H1 (cell line): ENCODE measurements around the gene PRSS12. TPM values are rescaled to one million over a fixed set of nuclear protein-coding genes. Genes with fewer than 3 reads are reported as not detected.

Source experiments
- CTCF ChIA-PET: fragments of 300-600 bp; sonication (Branson Sonifier 250); formaldehyde crosslinking; loops from one replicate; lab custom pipeline; 2021; ENCODE audit not compliant: partially characterized antibody; lab: Charles Lee
- POLR2A ChIA-PET: fragments of 300-600 bp; sonication (Branson Sonifier 250); formaldehyde crosslinking; loops from one replicate; lab custom pipeline; 2021; ENCODE audit warnings: inconsistent platforms; ENCODE audit not compliant: partially characterized antibody; lab: Charles Lee
- DNase-seq, 2 experiments: peaks; one replicate each; pipeline versions ENCODE4 v3.0.0 to v3.0.0-alpha.2; 2010 to 2022; ENCODE audit warnings: low spot score in 2 of 2, low read depth in 1 of 2, mixed read lengths in 1 of 2
- FAIRE-seq: peaks from 2 replicates; lab custom pipeline; 2011; peaks lifted over from hg19 to GRCh38; lab: Jason Lieb, UNC
- H2AFZ ChIP-seq: 2 replicates; pipeline ENCODE4 v1.8.1; 2012; ENCODE audit warnings: low read length, inconsistent platforms
- H2AK5ac ChIP-seq: 2 replicates; pipeline ENCODE4 v1.6.1; 2013; ENCODE audit warnings: low read depth, low read length
- H2BK120ac ChIP-seq: replicated peaks from 2 replicates; pipeline ENCODE3; 2013; ENCODE audit warnings: low read depth, low read length, inconsistent platforms
- H2BK12ac ChIP-seq: 2 replicates; pipeline ENCODE4 v1.6.1; 2013; ENCODE audit warnings: low read depth, low read length
- H2BK15ac ChIP-seq: 2 replicates; pipeline ENCODE4 v1.6.1; 2013; ENCODE audit warnings: low read length
- H2BK20ac ChIP-seq: 2 replicates; pipeline ENCODE4 v1.6.1; 2013; ENCODE audit warnings: low read length
- H2BK5ac ChIP-seq: 2 replicates; pipeline ENCODE4 v1.6.1; 2013; ENCODE audit warnings: low read depth, low read length
- H3K14ac ChIP-seq: 2 replicates; pipeline ENCODE4 v1.6.1; 2013; ENCODE audit warnings: inconsistent platforms; ENCODE audit not compliant: insufficient read length
- H3K18ac ChIP-seq: 2 replicates; pipeline ENCODE4 v1.6.1; 2013; ENCODE audit warnings: low read length; ENCODE audit errors: extremely low read depth
- H3K23ac ChIP-seq: 2 replicates; pipeline ENCODE4 v1.6.1; 2013; ENCODE audit warnings: inconsistent platforms; ENCODE audit not compliant: insufficient read length
- H3K23me2 ChIP-seq: 2 replicates; pipeline ENCODE4 v1.6.1; 2013; ENCODE audit warnings: low read depth, low read length
- H3K27ac ChIP-seq: 2 replicates; pipeline ENCODE4 v1.6.1; 2011; ENCODE audit warnings: low read depth, low read length, inconsistent platforms
- H3K27me3 ChIP-seq, 4 experiments: replicated peaks in 1 of 4; 1 replicate in 1 of 4; 2 replicates in 3 of 4; pipeline versions ENCODE4 v1.6.1 to v1.8.1; 2011 to 2013; ENCODE audit warnings: low read length in 3 of 4, mild to moderate bottlenecking in 3 of 4, inconsistent platforms in 2 of 4, mixed read lengths in 2 of 4, moderate library complexity in 1 of 4; ENCODE audit not compliant: control insufficient read depth in 3 of 4, insufficient read depth in 3 of 4; ENCODE audit errors: extremely low read depth in 1 of 4
- H3K36me3 ChIP-seq, 4 experiments: 2 replicates each; pipeline versions ENCODE4 v1.6.1 to v1.8.1; 2011 to 2013; ENCODE audit warnings: mild to moderate bottlenecking in 4 of 4, low read length in 3 of 4, moderate library complexity in 2 of 4, control low read depth in 1 of 4, inconsistent platforms in 1 of 4; ENCODE audit not compliant: insufficient read depth in 4 of 4, control insufficient read depth in 2 of 4
- H3K4ac ChIP-seq: replicated peaks from 2 replicates; pipeline ENCODE3; 2013; ENCODE audit warnings: low read length, low read depth, mixed read lengths, inconsistent platforms; ENCODE audit not compliant: insufficient read length
- H3K4me1 ChIP-seq, 4 experiments: replicated peaks in 1 of 4; 1 replicate in 1 of 4; 2 replicates in 3 of 4; pipeline versions ENCODE4 v1.6.1 to v1.8.1; 2011 to 2013; ENCODE audit warnings: low read length in 3 of 4, inconsistent platforms in 2 of 4, mixed read lengths in 1 of 4; ENCODE audit not compliant: insufficient read depth in 4 of 4, control insufficient read depth in 3 of 4
- H3K4me2 ChIP-seq, 2 experiments: 2 replicates each; pipeline versions ENCODE4 v1.6.1 to v1.8.1; 2011 to 2013; ENCODE audit warnings: low read depth in 2 of 2, low read length in 2 of 2, control low read depth in 1 of 2, inconsistent platforms in 1 of 2, mild to moderate bottlenecking in 1 of 2; ENCODE audit not compliant: insufficient read depth in 1 of 2
- H3K4me3 ChIP-seq, 4 experiments: fragments of 200-600, 300-600 bp in 1 of 4; sonication (generic), shearing (Covaris generic), sonication (Bioruptor Twin) in 1 of 4; 2 replicates each; pipeline versions ENCODE4 v1.5.1 to v1.8.1; 2011 to 2016; ENCODE audit warnings: low read length in 4 of 4, low read depth in 3 of 4, control low read depth in 2 of 4, inconsistent platforms in 2 of 4, mild to moderate bottlenecking in 2 of 4, mixed read lengths in 1 of 4, moderate library complexity in 1 of 4; ENCODE audit not compliant: insufficient read depth in 2 of 4; ENCODE audit errors: extremely low read depth in 1 of 4
- H3K56ac ChIP-seq: replicated peaks from 2 replicates; pipeline ENCODE3; 2013; ENCODE audit warnings: low read depth, mild to moderate bottlenecking, mixed read lengths, low read length, inconsistent platforms; ENCODE audit not compliant: insufficient read length
- H3K79me1 ChIP-seq: 2 replicates; pipeline ENCODE4 v1.6.1; 2013; ENCODE audit warnings: low read depth, low read length, control low read depth
- H3K79me2 ChIP-seq, 2 experiments: 2 replicates each; pipeline versions ENCODE4 v1.6.1 to v1.8.1; 2012 to 2013; ENCODE audit warnings: low read length in 2 of 2, mild to moderate bottlenecking in 2 of 2, inconsistent platforms in 1 of 2; ENCODE audit not compliant: insufficient read depth in 2 of 2, control insufficient read depth in 1 of 2
- H3K9ac ChIP-seq, 4 experiments: replicated peaks in 1 of 4; 1 replicate in 1 of 4; 2 replicates in 3 of 4; pipeline versions ENCODE4 v1.6.1 to v1.8.1; 2011 to 2013; ENCODE audit warnings: low read depth in 3 of 4, low read length in 3 of 4, control low read depth in 2 of 4, mild to moderate bottlenecking in 2 of 4, moderate library complexity in 2 of 4, inconsistent platforms in 1 of 4; ENCODE audit errors: extremely low read depth in 1 of 4
- H3K9me3 ChIP-seq, 2 experiments: 2 replicates each; pipeline versions ENCODE4 v1.6.1 to v1.8.1; 2012 to 2013; ENCODE audit warnings: mild to moderate bottlenecking in 2 of 2, moderate library complexity in 2 of 2, control low read depth in 1 of 2, inconsistent platforms in 1 of 2, low read depth in 1 of 2, low read length in 1 of 2, mixed read lengths in 1 of 2; ENCODE audit not compliant: insufficient read depth in 2 of 2
- H4K20me1 ChIP-seq, 2 experiments: replicated peaks in 1 of 2; 2 replicates each; pipeline versions ENCODE3 to v1.8.1; 2011 to 2013; ENCODE audit warnings: inconsistent platforms in 2 of 2, low read length in 2 of 2, mild to moderate bottlenecking in 1 of 2; ENCODE audit not compliant: insufficient read depth in 2 of 2, control insufficient read depth in 1 of 2
- H4K5ac ChIP-seq: 2 replicates; pipeline ENCODE4 v1.6.1; 2013; ENCODE audit warnings: low read length, low read depth, mixed read lengths, inconsistent platforms; ENCODE audit not compliant: insufficient read length
- H4K8ac ChIP-seq: 2 replicates; pipeline ENCODE4 v1.8.0; 2013; ENCODE audit warnings: mild to moderate bottlenecking, moderate library complexity, low read length, inconsistent platforms; ENCODE audit not compliant: insufficient read depth; ENCODE audit errors: extremely low read depth
- H4K91ac ChIP-seq: replicated peaks from 2 replicates; pipeline ENCODE3; 2013; ENCODE audit warnings: low read length, mixed read lengths, inconsistent platforms; ENCODE audit not compliant: insufficient read length
- BCL11A ChIP-seq, 2 experiments: IDR thresholded peaks; one replicate each; pipeline ENCODE4 v1.6.1; 2011; ENCODE audit warnings: low read depth in 2 of 2, low read length in 2 of 2, mild to moderate bottlenecking in 2 of 2
- CHD2 ChIP-seq: IDR thresholded peaks from 2 replicates; pipeline ENCODE4 v1.6.1; 2012; ENCODE audit warnings: low read length, improper control_type of control experiment
- HDAC6 ChIP-seq: IDR thresholded peaks from one replicate; pipeline ENCODE4 v1.7.1; 2012; ENCODE audit warnings: low read depth, mild to moderate bottlenecking, inconsistent platforms, low read length, moderate library complexity
- SIN3A ChIP-seq, 2 experiments: IDR thresholded peaks in 1 of 2; conservative IDR thresholded peaks in 1 of 2; 2 replicates each; pipeline ENCODE4 v1.6.1; 2011 to 2012; ENCODE audit warnings: low read length in 2 of 2, improper control_type of control experiment in 1 of 2, low read depth in 1 of 2, mild to moderate bottlenecking in 1 of 2
- SP1 ChIP-seq: IDR thresholded peaks from 2 replicates; pipeline ENCODE4 v1.6.1; 2011; ENCODE audit warnings: low read depth, low read length
- WGBS, 2 experiments: shearing (Covaris generic) in 1 of 2; methylation state at CpG; one replicate each; pipeline versions ENCODE4 v1.1.6 to v1.1.7; 2013 to 2015; ENCODE audit warnings: low lambda C conversion rate in 2 of 2, mixed read lengths in 2 of 2, inconsistent platforms in 1 of 2, low coverage in 1 of 2, missing lambda C conversion rate in 1 of 2; ENCODE audit not compliant: insufficient replicate concordance in 2 of 2, insufficient coverage in 1 of 2, insufficient read length in 1 of 2; ENCODE audit errors: extremely low coverage in 1 of 2, missing lambda C conversion rate in 1 of 2; 5-methylcytosine and 5-hydroxymethylcytosine counted together
- polyA plus RNA-seq, 7 experiments: library from polyadenylated mRNA; depleted of rRNA in 3 of 7; stranded (reverse) in 5 of 7; unstranded in 2 of 7; fragments of >200 nt in 5 of 7; fragments of 200-250 nt in 2 of 7; gene quantifications; 1 replicate in 5 of 7; 2 replicates in 1 of 7; 4 replicates in 1 of 7; pipeline versions ENCODE4 v1.2.1 to v1.2.3, GENCODE V29; 2011 to 2013; ENCODE audit warnings: missing spikeins in 2 of 7, mixed read lengths in 2 of 7
- total RNA-seq: library from RNA; stranded (reverse); fragmentation: NEBNext Ultra II Directional; extraction: Animal tissue kit (Norgen Biotek cat#: 25700); gene quantifications from 2 replicates; pipeline ENCODE4 v1.2.1, GENCODE V29; 2021
- TF ChIP-seq, protein P1 (sequence below): IDR thresholded peaks from 2 replicates; pipeline ENCODE4 v1.6.1; 2011; ENCODE audit warnings: low read length, improper control_type of control experiment
- TF ChIP-seq, protein P2 (sequence below), 3 experiments: IDR thresholded peaks; 1 replicate in 2 of 3; 2 replicates in 1 of 3; pipeline versions ENCODE4 v1.5.1 to v1.6.1; 2011; ENCODE audit warnings: low read length in 3 of 3, mild to moderate bottlenecking in 3 of 3, inconsistent platforms in 2 of 3, low read depth in 1 of 3, moderate library complexity in 1 of 3; ENCODE audit not compliant: insufficient read depth in 1 of 3; ENCODE audit errors: control extremely low read depth in 1 of 3

Gene PRSS12
- total and polyA plus RNA-seq, 2 of the 8 experiments (the other 6 are each of a cell fraction or from before 2014, with no cell fraction given), result 2.6 to 9.3 TPM

DNA sequence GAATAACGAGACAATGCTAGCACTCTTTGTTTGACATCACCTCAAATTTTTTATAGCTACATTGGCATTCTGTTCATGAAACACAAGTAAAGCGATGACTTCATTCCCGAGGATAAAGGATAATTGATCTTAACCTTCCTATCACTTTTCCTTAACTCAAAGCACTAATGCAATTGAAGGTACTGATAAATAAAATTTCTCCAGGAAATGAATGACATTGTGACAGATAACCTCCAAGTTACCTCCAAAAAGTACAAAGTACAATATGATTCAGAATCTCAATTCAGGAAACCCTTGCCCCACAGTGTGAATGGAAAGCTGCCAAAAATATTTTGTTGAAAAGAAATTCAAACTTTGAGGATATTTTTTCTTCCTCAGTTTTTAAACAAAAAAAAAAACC, 1.8 kb downstream of the PRSS12 start:
- Histone ChIP-seq H2BK20ac (no peak overlapping the region), H4K20me1 (no peaks in the 10 kb centered on the region), H3K27me3 (peaks cover 0 to 15% (median 10%) of the 10 kb centered on the region in 4 experiments; a peak in 5 of 7 replicates), H2BK120ac (no peak overlapping the region), H3K9ac (no peak overlapping the region), H2AK5ac (no peak overlapping the region), H4K5ac (no peak overlapping the region)
- TF ChIP-seq SIN3A (conservative IDR thresholded peaks at IDR 0.05 in 1 of 2, IDR thresholded peaks at IDR 0.05 in 1 of 2; ENCODE audit: low read depth in 1 of 2, low read length in 2 of 2), result no peak
- TF ChIP-seq, protein P1, sequence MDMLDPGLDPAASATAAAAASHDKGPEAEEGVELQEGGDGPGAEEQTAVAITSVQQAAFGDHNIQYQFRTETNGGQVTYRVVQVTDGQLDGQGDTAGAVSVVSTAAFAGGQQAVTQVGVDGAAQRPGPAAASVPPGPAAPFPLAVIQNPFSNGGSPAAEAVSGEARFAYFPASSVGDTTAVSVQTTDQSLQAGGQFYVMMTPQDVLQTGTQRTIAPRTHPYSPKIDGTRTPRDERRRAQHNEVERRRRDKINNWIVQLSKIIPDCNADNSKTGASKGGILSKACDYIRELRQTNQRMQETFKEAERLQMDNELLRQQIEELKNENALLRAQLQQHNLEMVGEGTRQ, result no peak
- TF ChIP-seq BCL11A (IDR thresholded peaks at IDR 0.05; ENCODE audit: low read depth in 2 of 2, low read length in 2 of 2), result no peak
- TF ChIP-seq SP1, result no peak
- no peak for TF ChIP-seq CHD2
- TF ChIP-seq HDAC6, result no peak
- TF ChIP-seq, protein P2, sequence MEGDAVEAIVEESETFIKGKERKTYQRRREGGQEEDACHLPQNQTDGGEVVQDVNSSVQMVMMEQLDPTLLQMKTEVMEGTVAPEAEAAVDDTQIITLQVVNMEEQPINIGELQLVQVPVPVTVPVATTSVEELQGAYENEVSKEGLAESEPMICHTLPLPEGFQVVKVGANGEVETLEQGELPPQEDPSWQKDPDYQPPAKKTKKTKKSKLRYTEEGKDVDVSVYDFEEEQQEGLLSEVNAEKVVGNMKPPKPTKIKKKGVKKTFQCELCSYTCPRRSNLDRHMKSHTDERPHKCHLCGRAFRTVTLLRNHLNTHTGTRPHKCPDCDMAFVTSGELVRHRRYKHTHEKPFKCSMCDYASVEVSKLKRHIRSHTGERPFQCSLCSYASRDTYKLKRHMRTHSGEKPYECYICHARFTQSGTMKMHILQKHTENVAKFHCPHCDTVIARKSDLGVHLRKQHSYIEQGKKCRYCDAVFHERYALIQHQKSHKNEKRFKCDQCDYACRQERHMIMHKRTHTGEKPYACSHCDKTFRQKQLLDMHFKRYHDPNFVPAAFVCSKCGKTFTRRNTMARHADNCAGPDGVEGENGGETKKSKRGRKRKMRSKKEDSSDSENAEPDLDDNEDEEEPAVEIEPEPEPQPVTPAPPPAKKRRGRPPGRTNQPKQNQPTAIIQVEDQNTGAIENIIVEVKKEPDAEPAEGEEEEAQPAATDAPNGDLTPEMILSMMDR (IDR thresholded peaks at IDR 0.05; ENCODE audit: control extremely low read depth in 1 of 3, insufficient read depth in 1 of 3, low read depth in 1 of 3, low read length in 3 of 3), result no peak
- TF ChIP-seq, all 59 proteins: peak for 0
- no peak for FAIRE-seq
- ChIA-PET CTCF (interaction anchor here (1.0 to 6.0 kb wide), 4 partner anchors 10 to 72 kb away, joined by 3 to 62 read pairs (median 4); no protein-coding TSS in a partner anchor), POLR2A (no interaction called here)
- H3K23ac ChIP-seq, result no peak overlapping the region
- no peak overlapping the region for H3K4me3 ChIP-seq
- H3K4ac ChIP-seq, result no peak overlapping the region
- no peaks in the 10 kb centered on the region for H3K36me3 ChIP-seq
- no peak overlapping the region for H4K8ac ChIP-seq
- peaks cover 0 to 10% (median 2%) of the 10 kb centered on the region in 4 experiments; a peak in 4 of 7 replicates for H3K4me1 ChIP-seq
- peaks cover 8% of the 10 kb centered on the region; the same call in 1 of the 2 replicates for H3K23me2 ChIP-seq
- H3K27ac ChIP-seq, result no peak overlapping the region
- H2BK12ac ChIP-seq, result no peak overlapping the region
- H3K56ac ChIP-seq, result no peak overlapping the region
- no peak overlapping the region for H4K91ac ChIP-seq
- WGBS, 2 experiments, result 88% methylated on average over 3 of the region's 3 CpGs; no CpG with 5 or more reads in 1 of the 2 experiments
- H2AFZ ChIP-seq, result no peak overlapping the region
- H3K14ac ChIP-seq, result no peak overlapping the region
- no peaks in the 10 kb centered on the region for H3K9me3 ChIP-seq
- H2BK5ac ChIP-seq, result no peak overlapping the region
- H3K4me2 ChIP-seq, result no peak overlapping the region; a peak in 1 of 4 replicates
- no peaks in the 10 kb centered on the region for H3K79me2 ChIP-seq
- H3K18ac ChIP-seq, result no peak overlapping the region
- H2BK15ac ChIP-seq, result no peak overlapping the region
- DNase-seq, result no peak
- no peaks in the 10 kb centered on the region for H3K79me1 ChIP-seq
